Stimulated activated CD4-positive, alpha-beta T cell treated with anti-CD3 and anti-CD28 coated beads, Interleukin-4, amount 100 ng/mL, for 48 hours (primary cell): ENCODE results near the gene RAB5A.
"Not testable (repeated sequence)": the region's sequence is repeated elsewhere in the genome, so short reads cannot be mapped to it uniquely, and the experiment has no call there.

Source experiments
- DNase-seq, 2 donors: peaks; one replicate each; pipeline ENCODE4 v3.0.0-alpha.2; 2020; ENCODE audit warnings: low read depth in 2 of 2

RAB5A gene

GRCh38 chr3:19946832-19947548, at the start of gene RAB5A:
Gene RAB5A (plus strand): TSS chr3:19947097. CDS start chr3:19950899, 3,802 bp downstream.
- DNase-seq, result peak; percentile 93 to 96

GRCh38 chr3:19898721-19899120, 48.2 kb upstream of the RAB5A start:
- DNase-seq, result no peak

DNA sequence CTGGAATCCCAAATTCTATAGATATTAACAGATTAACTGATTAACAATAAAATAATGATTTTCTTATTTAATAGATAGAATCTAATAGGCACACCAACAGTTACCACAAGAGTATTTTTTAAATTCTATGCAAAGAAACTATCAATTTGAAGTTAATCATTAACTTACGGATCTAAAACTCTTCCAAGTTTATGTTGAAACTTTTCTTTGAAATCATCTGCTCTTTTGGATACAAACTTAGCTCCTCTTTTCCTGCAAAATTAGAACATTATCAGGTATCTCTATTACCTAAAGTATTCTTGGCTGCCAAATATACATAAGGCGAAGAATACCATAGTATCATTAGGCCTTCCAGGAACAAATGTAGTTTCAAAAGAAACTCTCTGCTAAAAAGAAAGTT, 47.6 kb upstream of the RAB5A start:
- DNase-seq, result no peak

GRCh38 chr3:19899833-19900232, 47.1 kb upstream of the RAB5A start:
- not testable (repeated sequence) for DNase-seq

- no peak for DNase-seq
These were observed 45.6 kb upstream of the RAB5A start for GRCh38 chr3:19901337-19901736.

DNA sequence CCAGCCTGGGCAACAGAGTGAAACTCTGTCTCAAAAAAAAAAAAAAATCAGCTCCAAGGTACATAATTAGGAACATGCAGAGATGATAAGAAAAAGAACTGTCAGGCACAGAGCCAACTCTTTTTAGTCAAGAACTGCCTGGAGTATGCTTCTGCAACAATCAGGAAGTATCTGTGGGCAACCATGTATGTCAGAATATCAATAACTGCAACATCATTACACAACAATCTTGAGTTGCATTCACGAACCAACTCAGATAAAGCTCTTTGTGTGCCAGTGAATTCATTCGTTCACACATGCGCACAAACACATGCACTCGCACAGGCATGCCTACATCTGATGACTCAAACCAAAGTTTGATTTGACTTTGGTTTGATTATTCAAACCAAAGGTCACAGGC, 45.0 kb upstream of the RAB5A start:
- DNase-seq, result no peak

GRCh38 chr3:19903649-19904048, 43.2 kb upstream of the RAB5A start:
- DNase-seq, result no peak

- no peak for DNase-seq
These were observed 39.4 kb upstream of the RAB5A start for GRCh38 chr3:19907523-19907922.

GRCh38 chr3:19911452-19911851, 35.4 kb upstream of the RAB5A start:
- DNase-seq, result no peak

GRCh38 chr3:19917167-19917566, 29.7 kb upstream of the RAB5A start:
- no peak for DNase-seq

DNA sequence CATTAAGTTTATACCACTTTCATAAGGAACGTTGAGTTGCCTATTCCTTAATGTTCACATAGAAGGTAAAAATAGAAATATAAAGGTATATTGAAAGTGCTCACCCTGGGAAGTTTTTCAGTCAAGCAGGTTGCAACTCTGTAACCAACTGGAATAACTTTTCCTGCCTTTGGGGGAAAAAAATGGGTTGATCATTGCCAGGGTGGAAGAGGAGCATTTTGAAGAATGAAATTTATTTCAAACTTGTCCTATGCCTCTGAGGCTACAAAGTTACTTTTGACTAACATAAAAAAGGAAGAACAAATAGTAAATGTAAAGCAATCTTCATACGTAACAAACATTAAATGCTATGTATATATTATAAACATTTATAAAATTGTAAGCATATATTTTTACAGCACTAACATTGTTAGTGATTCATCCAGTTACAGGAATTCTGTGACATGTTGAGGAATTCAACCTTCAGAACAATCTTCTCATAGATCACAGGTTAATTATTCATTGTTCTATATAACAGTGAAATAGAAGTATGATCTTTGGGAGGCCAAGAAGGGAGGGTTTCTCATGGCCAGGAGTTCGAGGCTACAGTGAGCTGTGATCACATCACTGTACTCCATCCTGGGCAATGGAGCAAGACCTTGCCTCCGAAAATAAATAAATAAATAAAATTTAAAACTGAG, 26.4 kb upstream of the RAB5A start:
- DNase-seq, result no peak

- DNase-seq, result peak in 1 of 2 donors; percentile 46
These were observed 15.7 kb upstream of the RAB5A start for GRCh38 chr3:19931180-19931692.

GRCh38 chr3:19931767-19932188, 15.1 kb upstream of the RAB5A start:
- no peak for DNase-seq

- no peak for DNase-seq
These were observed 14.5 kb upstream of the RAB5A start for GRCh38 chr3:19932422-19932821.

DNA sequence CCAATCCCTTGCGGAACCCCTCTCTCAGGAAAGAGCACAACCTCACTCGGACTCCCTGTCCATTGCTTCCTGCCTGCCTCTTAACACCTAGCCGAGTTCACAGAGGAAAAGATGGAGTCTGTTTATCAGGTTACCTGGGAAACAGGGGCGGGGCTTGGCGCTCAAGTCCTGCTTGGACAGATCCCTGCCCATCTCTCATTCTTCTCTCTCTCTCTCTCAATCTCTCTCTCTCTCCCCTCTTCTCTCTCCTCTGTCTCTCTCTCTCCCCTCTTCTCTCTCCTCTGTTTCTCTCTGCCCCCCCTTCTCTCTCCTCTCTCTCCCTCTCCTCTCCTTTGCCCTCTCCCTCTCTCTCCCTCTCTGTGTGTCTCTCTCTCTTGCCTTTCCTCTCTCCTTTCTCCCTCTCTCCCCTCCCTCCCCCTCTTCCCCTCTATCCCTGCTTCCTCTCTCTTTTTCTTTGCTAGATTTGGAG, 12.8 kb upstream of the RAB5A start, which contains the start of gene EFHB:
EFHB (minus strand) TSS at position 120 of the 469 bp plus-strand sequence. CDS start 199 bp downstream, outside the sequence.
- DNase-seq, result no peak

GRCh38 chr3:19937459-19938294, 9.2 kb upstream of the RAB5A start:
- DNase-seq, result no peak

DNA sequence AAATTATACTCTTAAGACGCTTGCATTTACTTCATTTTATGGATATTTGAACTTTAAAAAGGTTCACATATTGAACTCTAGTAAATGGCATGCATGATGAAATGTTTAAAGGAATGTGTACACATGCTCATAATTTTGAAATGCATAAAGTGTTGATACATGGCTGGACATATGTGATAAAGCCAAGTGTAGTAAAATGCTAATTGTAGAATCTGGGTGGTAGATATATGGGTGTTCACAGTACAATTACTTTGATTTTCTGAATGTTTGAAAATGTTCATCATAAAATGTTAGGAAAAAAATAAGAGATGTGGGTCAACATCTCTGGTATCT, 8.6 kb upstream of the RAB5A start:
- no peak for DNase-seq

- no peak for DNase-seq
These were observed 6.3 kb upstream of the RAB5A start for GRCh38 chr3:19940643-19941042.

- DNase-seq, result no peak
These were observed 1.4 kb upstream of the RAB5A start for GRCh38 chr3:19945534-19945933.

- no peak for DNase-seq
These were observed 697 bp upstream of the RAB5A start for GRCh38 chr3:19945969-19946831.
